Stimulated activated naive B cell treated with anti-CD40 and anti-IgM and Interleukin-4, amounts not matched to agents 10 μg/mL and 1 μg/mL and 100 μg/mL, for 72 hours (primary cell): Measurements from ENCODE around the gene NLK.
"Not testable (repeated sequence)": the region's sequence is repeated elsewhere in the genome, so short reads cannot be mapped to it uniquely, and the experiment has no call there.

Experiments
- ATAC-seq, 2 donors: fragments of 150-1000 bp; cut with Tn5 transposase; replicated peaks; 2 replicates each; pipeline ENCODE4 v1.10.0; 2021; ENCODE audit warnings: moderate library complexity in 1 of 2
- DNase-seq: peaks from one replicate; pipeline ENCODE4 v3.0.0; 2021
- H3K27ac Mint-ChIP-seq: one replicate; pipeline ENCODE4 v1.8.0; 2022; ENCODE audit warnings: mild to moderate bottlenecking, mixed read lengths
- H3K27me3 Mint-ChIP-seq, 2 donors: one replicate each; pipeline ENCODE4 v1.8.0; 2022; ENCODE audit warnings: mixed read lengths in 2 of 2
- H3K36me3 Mint-ChIP-seq, 2 donors: one replicate each; pipeline ENCODE4 v1.8.0; 2022; ENCODE audit warnings: mixed read lengths in 2 of 2, mild to moderate bottlenecking in 1 of 2
- H3K4me1 Mint-ChIP-seq, 2 donors: one replicate each; pipeline ENCODE4 v1.8.0; 2022; ENCODE audit warnings: mixed read lengths in 2 of 2, mild to moderate bottlenecking in 1 of 2
- H3K4me3 Mint-ChIP-seq, 2 donors: one replicate each; pipeline ENCODE4 v1.8.0; 2022; ENCODE audit warnings: mild to moderate bottlenecking in 2 of 2, mixed read lengths in 2 of 2, moderate library complexity in 1 of 2
- H3K9me3 Mint-ChIP-seq, 2 donors: one replicate each; pipeline ENCODE4 v1.8.0; 2022; ENCODE audit warnings: mixed read lengths in 2 of 2, mild to moderate bottlenecking in 1 of 2

NLK gene

DNA sequence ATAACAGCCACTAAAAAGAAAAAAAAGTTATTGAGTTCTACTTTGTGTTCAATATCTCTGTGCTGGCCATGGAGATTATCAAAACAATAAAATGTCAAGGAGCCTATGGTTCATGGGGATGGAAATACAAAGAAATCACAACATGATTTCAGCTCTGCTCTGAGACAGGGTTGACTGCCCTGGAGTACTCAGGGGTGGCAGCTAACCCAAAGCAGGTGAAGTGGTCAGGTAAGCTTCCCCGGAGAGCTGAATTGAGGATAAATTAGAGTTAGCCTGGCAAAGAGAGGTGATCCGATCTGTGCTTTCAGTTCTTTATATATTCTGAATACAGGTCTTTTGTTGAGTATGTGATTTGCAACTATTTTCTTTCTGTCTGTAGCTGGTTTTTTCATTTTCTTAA is 157.3 kb downstream of the NLK start:
- Mint-ChIP-seq H3K27ac (no peak overlapping the region), H3K4me3 (no peak overlapping the region), H3K36me3 (peaks cover 12 to 24% of the 10 kb centered on the region in 2 donors), H3K4me1 (no peaks in the 10 kb centered on the region), H3K27me3 (peaks cover 0 to 7% of the 10 kb centered on the region in 2 donors), H3K9me3 (no peaks in the 10 kb centered on the region)
- ATAC-seq, result no peak
- DNase-seq, result no peak

DNA sequence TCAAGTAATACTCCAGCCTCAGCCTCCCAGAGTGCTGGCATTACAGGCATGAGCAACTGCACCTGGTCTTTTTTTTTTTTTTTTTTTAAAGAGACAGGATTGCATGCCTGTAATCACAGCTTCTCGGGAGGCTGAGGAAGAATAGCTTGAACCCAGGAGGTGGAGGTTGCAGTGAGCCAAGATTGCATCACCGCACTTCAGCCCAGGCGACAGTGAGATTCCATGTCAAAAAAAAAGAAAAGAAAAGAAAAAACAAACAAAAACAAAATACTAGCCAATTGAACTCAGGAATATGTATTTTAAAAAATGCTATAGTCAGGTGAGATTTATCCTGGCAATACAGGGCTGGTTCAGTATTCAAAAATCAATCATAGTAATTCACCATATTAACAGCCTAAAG is 158.8 kb downstream of the NLK start:
- ATAC-seq, result no peak
- Mint-ChIP-seq H3K4me1 (no peaks in the 10 kb centered on the region), H3K27ac (no peak overlapping the region), H3K9me3 (no peaks in the 10 kb centered on the region), H3K27me3 (peaks cover 6 to 7% of the 10 kb centered on the region in 2 donors), H3K36me3 (peaks cover 12 to 18% of the 10 kb centered on the region in 2 donors), H3K4me3 (no peak overlapping the region)
- no peak for DNase-seq

DNA sequence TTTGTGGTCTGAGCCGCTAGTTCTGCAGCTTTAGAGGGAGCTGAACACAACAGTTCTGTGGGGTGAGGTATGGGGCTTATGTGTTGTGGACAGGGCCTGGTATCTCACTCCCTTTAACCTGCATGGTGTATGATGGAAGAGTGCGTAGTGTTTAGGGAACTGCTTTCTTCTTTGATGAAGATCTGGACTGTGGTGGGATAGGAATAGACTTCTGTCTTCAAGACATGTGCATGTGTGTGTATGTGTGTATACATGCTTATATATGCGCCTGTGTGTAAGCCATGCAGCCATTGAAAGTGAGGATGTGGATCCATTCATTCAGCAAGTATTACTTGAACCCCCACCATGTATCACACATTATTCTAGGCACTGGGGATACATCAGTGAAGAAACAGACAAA is 161.8 kb downstream of the NLK start:
- H3K27me3 Mint-ChIP-seq, result peaks cover 7 to 10% of the 10 kb centered on the region in 2 donors
- no peaks in the 10 kb centered on the region for H3K4me1 Mint-ChIP-seq
- H3K4me3 Mint-ChIP-seq, result no peak overlapping the region
- ATAC-seq, result no peak
- no peaks in the 10 kb centered on the region for H3K9me3 Mint-ChIP-seq
- DNase-seq, result no peak
- H3K36me3 Mint-ChIP-seq, result peaks cover 0 to under 1% of the 10 kb centered on the region in 2 donors
- H3K27ac Mint-ChIP-seq, result no peak overlapping the region

DNA sequence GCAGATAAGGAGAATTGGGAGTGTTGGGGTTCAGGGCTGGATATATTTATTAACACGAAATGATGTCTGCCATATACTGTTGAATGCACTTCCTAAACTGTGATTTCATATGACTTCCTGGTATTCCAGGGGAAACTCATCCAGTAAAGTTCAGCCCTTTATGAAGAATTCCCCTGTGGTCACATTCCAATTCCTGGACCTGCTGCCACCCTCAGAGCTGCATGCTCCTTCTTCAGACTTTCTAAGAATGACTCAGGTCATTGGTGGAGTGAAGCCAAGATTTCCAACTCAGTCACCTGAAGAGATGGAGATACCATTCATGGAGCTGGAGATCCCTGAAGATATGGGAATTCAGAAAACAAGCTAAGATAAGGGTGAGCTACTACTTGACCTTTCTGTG is 162.3 kb downstream of the NLK start:
- Mint-ChIP-seq H3K27ac (no peak overlapping the region), H3K27me3 (peaks cover 7 to 10% of the 10 kb centered on the region in 2 donors), H3K4me3 (no peak overlapping the region), H3K9me3 (no peaks in the 10 kb centered on the region), H3K4me1 (no peaks in the 10 kb centered on the region), H3K36me3 (peaks cover 3 to 4% of the 10 kb centered on the region in 2 donors)
- DNase-seq (no peak), ATAC-seq (no peak)

DNA sequence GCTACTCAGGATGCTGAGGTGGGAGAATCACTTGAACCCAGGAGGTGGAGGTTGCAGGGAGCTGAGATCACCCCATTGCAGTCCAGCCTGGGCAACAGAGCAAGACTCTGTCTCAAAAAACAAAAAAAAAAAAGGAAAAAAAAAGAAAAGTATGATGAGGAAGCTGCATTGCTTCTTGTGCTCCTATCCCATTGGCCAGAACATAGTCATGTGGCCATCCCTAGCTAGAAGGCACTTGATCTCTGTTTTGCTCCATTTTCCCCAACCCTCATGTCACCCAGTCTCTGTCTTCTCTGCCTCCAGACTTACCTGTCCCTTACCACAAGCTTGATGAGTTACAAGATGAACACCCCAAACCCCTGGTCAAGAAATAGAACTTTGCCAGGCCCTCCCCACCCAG is 163.8 kb downstream of the NLK start:
- H3K27me3 Mint-ChIP-seq, result peaks cover 7 to 10% of the 10 kb centered on the region in 2 donors
- H3K27ac Mint-ChIP-seq, result no peak overlapping the region

DNA sequence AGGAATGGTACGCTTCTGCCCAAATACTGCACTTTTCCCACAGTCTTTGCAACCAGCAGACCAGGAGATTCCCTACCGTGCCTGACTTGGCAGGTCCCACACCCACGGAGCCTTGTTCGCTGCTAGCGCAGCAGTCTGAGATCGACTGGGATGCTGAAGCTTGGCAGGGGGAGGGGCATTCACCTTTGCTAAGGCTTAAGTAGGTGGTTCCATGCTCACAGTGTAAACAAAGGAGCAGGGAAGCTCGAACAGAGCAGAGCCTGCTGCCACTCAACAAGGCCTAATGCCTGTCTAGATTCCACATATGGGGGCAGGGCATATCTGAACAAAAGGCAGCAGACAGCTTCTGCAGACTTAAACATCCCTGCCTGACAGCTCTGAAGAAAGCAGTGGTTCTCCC is 169.3 kb downstream of the NLK start:
- peaks cover 5 to 11% of the 10 kb centered on the region in 2 donors for H3K9me3 Mint-ChIP-seq
- DNase-seq, result no peak
- H3K4me1 Mint-ChIP-seq, result peaks cover 10 to 25% of the 10 kb centered on the region in 2 donors
- no peak overlapping the region for H3K27ac Mint-ChIP-seq
- peaks cover 13 to 20% of the 10 kb centered on the region in 2 donors for H3K36me3 Mint-ChIP-seq
- H3K4me3 Mint-ChIP-seq, result no peak overlapping the region
- peaks cover 9 to 24% of the 10 kb centered on the region in 2 donors for H3K27me3 Mint-ChIP-seq
- ATAC-seq, result no peak

More for the DNA sequence above, 163.8 kb downstream of the NLK start:
- Mint-ChIP-seq H3K4me3 (no peak overlapping the region), H3K9me3 (peaks cover 0 to 4% of the 10 kb centered on the region in 2 donors), H3K4me1 (no peaks in the 10 kb centered on the region), H3K36me3 (peaks cover 8 to 9% of the 10 kb centered on the region in 2 donors)
- ATAC-seq (no peak), DNase-seq (no peak)

DNA sequence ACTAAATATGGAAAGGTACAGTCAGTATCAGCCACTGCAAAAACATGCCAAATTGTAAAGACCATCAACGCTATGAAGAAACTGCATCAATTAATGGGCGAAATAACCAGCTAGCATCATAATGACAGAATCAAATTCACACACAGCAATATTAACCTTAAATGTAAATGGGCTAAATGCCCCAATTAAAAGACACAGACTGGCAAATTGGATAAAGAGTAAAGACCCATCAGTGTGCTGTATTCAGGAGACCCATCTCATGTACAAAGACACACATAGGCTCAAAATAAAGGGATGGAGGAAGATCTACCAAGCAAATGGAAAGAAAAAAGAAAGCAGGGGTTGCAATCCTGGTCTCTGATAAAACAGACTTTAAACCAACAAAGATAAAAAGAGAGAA is 171.1 kb downstream of the NLK start:
- Mint-ChIP-seq H3K27me3 (peaks cover 6 to 24% of the 10 kb centered on the region in 2 donors), H3K4me1 (peaks cover 15 to 34% of the 10 kb centered on the region in 2 donors), H3K36me3 (peaks cover 13 to 25% of the 10 kb centered on the region in 2 donors), H3K9me3 (peaks cover 10 to 11% of the 10 kb centered on the region in 2 donors)
- ATAC-seq, H3K4me3 Mint-ChIP-seq, H3K27ac Mint-ChIP-seq, DNase-seq: not testable (repeated sequence)

DNA sequence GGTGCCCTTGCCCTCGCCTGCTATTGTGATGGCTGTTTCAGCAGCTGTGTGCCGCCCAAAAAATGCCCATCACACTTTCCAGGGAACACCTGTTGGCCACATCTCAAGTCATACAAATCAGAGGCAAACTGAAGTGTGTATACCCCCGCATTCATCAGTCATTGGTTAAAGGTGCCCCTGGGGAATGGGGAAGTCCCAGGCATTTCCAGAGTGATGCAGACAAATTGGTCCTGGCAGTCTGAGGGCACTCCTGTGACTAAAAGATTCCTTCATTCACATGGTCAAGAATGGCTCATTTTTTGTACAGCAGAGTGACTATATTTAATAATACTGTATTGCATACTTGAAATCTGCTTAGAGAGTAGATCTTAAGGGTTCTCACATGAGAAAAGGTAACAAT is 173.6 kb downstream of the NLK start:
- H3K4me1 Mint-ChIP-seq, result peaks cover 15 to 34% of the 10 kb centered on the region in 2 donors
- peak overlapping the region in 1 of 2 donors; percentile 22 for H3K4me3 Mint-ChIP-seq
- ATAC-seq, result peak; percentile 88 to 90
- DNase-seq, result peak; percentile 57
- peaks cover 6 to 16% of the 10 kb centered on the region in 2 donors for H3K36me3 Mint-ChIP-seq
- peaks cover 6 to 24% of the 10 kb centered on the region in 2 donors for H3K27me3 Mint-ChIP-seq
- peak overlapping the region; percentile 80 for H3K27ac Mint-ChIP-seq
- H3K9me3 Mint-ChIP-seq, result peaks cover 7 to 10% of the 10 kb centered on the region in 2 donors

DNA sequence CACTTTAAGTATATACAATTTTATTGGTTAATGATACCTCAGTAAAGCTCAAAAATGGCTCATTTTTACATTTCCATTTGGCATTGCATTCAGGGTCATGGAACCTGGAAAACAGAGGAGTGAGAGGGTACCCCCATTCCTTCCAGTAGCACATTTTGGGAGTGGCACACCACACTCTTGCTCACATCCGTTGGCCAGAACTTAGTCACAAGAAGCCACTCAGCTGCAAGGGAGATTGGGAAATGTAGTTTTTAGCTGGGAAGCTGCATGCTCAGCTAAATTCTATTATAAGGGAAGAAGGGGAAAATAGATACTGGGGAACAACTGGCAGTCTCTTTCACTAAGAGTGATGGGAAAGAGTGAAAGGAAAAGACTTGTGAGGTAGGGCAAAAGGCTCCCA is 174.1 kb downstream of the NLK start:
- H3K27me3 Mint-ChIP-seq, result peaks cover 8 to 24% of the 10 kb centered on the region in 2 donors
- peaks cover 9 to 10% of the 10 kb centered on the region in 2 donors for H3K9me3 Mint-ChIP-seq
- H3K36me3 Mint-ChIP-seq, result peaks cover 5 to 16% of the 10 kb centered on the region in 2 donors
- no peak overlapping the region for H3K4me3 Mint-ChIP-seq
- DNase-seq (no peak), ATAC-seq (peak; percentile 64 to 70)
- H3K4me1 Mint-ChIP-seq, result peaks cover 15 to 34% of the 10 kb centered on the region in 2 donors
- no peak overlapping the region for H3K27ac Mint-ChIP-seq

DNA sequence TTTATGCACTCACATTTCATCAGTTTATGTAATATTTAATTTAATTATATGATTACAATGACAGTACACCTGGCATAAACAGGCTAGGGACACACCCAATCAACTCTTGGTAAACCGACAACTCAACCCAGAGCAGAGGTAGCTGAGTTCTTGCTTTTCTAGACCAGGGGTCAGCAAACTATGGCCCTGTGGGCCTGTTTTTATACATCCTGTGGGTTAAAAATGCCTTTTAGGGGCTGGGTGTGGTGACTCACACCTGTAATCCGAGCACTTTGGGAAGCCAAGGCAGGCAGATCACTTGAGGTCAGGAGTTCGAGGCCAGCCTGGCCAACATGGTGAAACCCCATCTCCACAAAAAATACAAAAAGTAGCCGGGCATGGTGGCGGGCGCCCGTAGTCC is 177.3 kb downstream of the NLK start:
- no peak overlapping the region for H3K27ac Mint-ChIP-seq
- H3K27me3 Mint-ChIP-seq, result peaks cover 0 to 8% of the 10 kb centered on the region in 2 donors
- peaks cover 15 to 22% of the 10 kb centered on the region in 2 donors for H3K4me1 Mint-ChIP-seq
- H3K36me3 Mint-ChIP-seq, result peaks cover 5 to 7% of the 10 kb centered on the region in 2 donors
- no peak for DNase-seq
- peaks cover 2 to 5% of the 10 kb centered on the region in 2 donors for H3K9me3 Mint-ChIP-seq
- no peak overlapping the region for H3K4me3 Mint-ChIP-seq
- no peak for ATAC-seq

DNA sequence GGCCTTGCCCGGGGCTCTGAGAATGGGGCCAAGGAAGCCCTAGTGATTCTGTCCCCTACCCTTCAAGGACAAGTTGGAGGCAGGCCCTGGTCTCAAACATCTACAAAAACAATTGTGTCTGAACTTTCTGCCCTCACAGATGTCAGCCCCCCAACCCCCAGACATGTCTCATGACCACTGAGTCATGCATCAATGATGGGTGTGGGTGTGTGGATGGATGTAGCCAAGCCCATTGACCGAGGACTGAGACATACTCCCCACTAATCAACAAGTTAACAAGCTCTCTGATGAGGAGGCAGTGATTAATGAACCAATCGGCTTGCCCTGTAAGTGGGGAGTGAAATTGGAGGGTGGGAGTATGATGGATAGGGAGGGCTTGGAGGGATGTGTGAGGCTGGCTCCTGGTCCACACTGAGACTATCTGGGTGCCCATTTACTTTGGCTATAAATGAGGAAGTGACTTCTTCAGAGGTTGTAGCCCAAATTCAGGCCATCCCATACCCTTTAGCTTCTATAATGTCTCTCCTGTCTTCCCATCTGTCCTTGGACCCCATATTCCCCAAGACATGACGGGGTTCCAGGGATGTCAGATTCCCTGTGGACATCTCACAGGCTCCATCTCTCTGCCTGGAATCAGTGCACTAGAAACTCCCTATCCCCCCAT is 179.4 kb downstream of the NLK start:
- Mint-ChIP-seq H3K27ac (no peak overlapping the region), H3K9me3 (peaks cover 2 to 5% of the 10 kb centered on the region in 2 donors), H3K4me3 (no peak overlapping the region), H3K36me3 (peaks cover 4 to 5% of the 10 kb centered on the region in 2 donors), H3K27me3 (peaks cover 17 to 23% of the 10 kb centered on the region in 2 donors), H3K4me1 (peaks cover 6 to 11% of the 10 kb centered on the region in 2 donors)
- DNase-seq (no peak), ATAC-seq (peak in 1 of 2 donors; percentile 16)

DNA sequence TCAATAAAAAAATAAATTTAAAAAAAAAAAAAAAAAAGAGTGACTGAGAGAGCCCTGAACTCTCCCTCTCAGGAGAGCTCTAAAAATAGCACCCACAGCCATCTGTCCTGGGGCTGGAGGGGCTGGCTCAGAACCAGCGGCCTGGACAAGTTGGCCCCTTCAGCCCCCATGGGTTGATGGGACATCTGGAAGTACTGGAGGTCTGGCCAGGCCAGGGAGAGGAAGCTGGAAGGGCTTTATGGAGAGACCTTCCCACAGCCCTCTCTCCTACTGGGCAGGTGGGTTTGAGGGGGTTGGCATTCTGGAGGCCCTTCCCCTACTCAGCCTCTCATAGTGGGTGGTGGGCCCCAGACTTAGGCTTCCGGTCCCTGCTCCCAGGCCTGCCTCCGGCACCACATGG is 182.8 kb downstream of the NLK start:
- H3K4me1 Mint-ChIP-seq, result peaks cover 7 to 11% of the 10 kb centered on the region in 2 donors
- DNase-seq (no peak), ATAC-seq (no peak)
- H3K4me3 Mint-ChIP-seq, result no peak overlapping the region
- peaks cover 4 to 5% of the 10 kb centered on the region in 2 donors for H3K36me3 Mint-ChIP-seq
- H3K27me3 Mint-ChIP-seq, result peaks cover 43 to 50% of the 10 kb centered on the region in 2 donors
- H3K27ac Mint-ChIP-seq, result no peak overlapping the region
- H3K9me3 Mint-ChIP-seq, result peaks cover 0 to 2% of the 10 kb centered on the region in 2 donors

DNA sequence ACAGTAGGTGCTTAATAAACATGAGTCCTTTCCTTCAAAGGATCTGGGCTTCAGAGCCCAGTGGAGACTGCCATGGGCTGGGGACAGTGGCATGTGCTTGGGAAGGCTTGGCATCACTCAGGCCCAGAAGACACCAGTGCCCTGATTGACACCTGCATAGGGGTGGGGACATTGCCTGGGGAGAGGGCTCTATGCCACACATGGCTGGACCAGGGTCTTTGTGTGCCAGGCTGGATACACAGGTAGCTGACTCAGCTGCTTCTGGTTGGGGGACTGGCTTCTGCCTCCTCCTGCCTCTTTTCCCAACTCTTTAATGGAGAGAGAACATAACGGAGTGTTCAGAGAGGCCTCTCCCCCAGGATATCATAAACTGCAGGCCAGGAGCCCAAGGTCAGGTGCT is 183.4 kb downstream of the NLK start:
- H3K36me3 Mint-ChIP-seq, result peaks cover 4 to 5% of the 10 kb centered on the region in 2 donors
- H3K9me3 Mint-ChIP-seq, result peaks cover 0 to 2% of the 10 kb centered on the region in 2 donors
- H3K27ac Mint-ChIP-seq, result no peak overlapping the region
- H3K27me3 Mint-ChIP-seq, result peaks cover 46 to 56% of the 10 kb centered on the region in 2 donors
- H3K4me1 Mint-ChIP-seq, result peaks cover 7 to 11% of the 10 kb centered on the region in 2 donors
- ATAC-seq, result no peak
- no peak for DNase-seq
- H3K4me3 Mint-ChIP-seq, result no peak overlapping the region

DNA sequence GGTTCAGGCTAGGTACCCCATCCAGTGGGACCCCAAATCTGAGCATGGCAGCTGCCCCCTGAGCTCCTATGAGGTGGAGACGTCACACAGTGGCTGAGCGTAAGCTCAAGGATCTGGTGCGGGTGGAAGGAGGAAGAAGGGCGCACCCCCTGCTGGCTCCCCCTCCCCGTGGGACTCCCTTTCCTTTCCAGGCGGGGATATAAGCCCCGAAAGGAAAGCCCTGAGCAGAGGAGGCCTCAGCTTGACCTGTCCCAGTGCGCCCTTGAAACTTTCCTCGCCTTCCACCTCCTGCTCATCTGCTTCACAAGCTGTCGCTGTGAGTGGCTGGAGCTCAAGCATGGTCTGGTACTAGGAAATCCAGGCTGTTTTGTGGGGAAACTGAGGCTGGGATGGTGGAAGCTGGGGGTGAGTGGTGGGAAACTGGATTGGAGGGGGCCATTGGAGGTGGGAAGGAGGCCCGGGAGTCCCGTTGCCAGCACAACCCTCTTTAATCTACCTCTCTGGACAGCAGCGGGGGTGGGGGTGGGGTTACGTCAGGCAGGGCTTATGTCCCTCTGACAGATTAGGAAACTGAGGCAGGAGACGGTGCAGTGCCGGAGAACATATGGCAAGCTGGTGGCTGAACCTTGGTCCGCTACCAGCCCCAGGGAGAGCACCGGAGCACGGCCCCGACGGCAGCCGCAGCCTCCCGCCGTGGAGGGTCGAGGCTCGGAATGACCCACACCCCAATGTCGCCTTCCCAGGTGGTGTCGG is 184.3 kb downstream of the NLK start:
- ATAC-seq (no peak), DNase-seq (no peak)
- Mint-ChIP-seq H3K9me3 (no peaks in the 10 kb centered on the region), H3K4me3 (peak overlapping the region; percentile 39 to 48), H3K27ac (no peak overlapping the region), H3K36me3 (peaks cover 4 to 5% of the 10 kb centered on the region in 2 donors), H3K4me1 (peaks cover 7 to 11% of the 10 kb centered on the region in 2 donors), H3K27me3 (peaks cover 43 to 59% of the 10 kb centered on the region in 2 donors)
